Stomach (tissue), 4 donors: ENCODE measurements around the gene GAB1.

Experiments used
- POLR2A ChIP-seq, 4 donors: fragments of 450-650 bp; IDR thresholded peaks; one replicate each; pipeline ENCODE4 v1.6.1; 2016; ENCODE audit warnings: antibody characterized with exemption in 4 of 4, control low read depth in 2 of 4, mild to moderate bottlenecking in 1 of 4, moderate library complexity in 1 of 4
- POLR2AphosphoS5 ChIP-seq, 3 donors: sonication (generic); formaldehyde crosslinking; IDR thresholded peaks; one replicate each; pipeline ENCODE4 v1.6.1; 2016; ENCODE audit warnings: antibody characterized with exemption in 3 of 3
- TF ChIP-seq, protein P1 (sequence below), 7 experiments: fragments of 450-650 bp in 4 of 7; fragments of 200-600 bp in 3 of 7; sonication (generic) in 3 of 7; IDR thresholded peaks; one replicate each; pipeline ENCODE4 v1.5.1; 2016 to 2019; ENCODE audit warnings: antibody characterized with exemption in 7 of 7, control low read depth in 2 of 7, mild to moderate bottlenecking in 1 of 7

DNA sequence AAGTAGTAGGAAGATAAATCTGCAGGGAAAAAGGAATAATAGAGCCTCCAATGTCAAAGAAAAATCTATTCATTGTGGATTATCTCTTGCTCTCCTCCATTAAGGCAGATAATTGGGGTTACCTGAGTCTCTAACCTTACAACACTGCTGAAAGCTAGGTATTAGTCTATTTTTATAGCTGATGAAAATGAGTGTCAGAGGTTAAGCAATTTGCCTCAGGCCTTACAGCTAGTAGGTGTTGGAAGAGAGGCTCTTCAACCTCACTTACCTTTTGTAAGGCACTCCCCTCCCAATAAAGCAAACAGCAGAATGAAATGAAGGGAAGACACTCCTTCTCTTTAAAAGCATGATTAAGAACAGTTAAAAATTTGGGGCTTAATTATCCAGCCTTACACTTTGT is 45.4 kb upstream of the GAB1 start:
- TF ChIP-seq, protein P1, sequence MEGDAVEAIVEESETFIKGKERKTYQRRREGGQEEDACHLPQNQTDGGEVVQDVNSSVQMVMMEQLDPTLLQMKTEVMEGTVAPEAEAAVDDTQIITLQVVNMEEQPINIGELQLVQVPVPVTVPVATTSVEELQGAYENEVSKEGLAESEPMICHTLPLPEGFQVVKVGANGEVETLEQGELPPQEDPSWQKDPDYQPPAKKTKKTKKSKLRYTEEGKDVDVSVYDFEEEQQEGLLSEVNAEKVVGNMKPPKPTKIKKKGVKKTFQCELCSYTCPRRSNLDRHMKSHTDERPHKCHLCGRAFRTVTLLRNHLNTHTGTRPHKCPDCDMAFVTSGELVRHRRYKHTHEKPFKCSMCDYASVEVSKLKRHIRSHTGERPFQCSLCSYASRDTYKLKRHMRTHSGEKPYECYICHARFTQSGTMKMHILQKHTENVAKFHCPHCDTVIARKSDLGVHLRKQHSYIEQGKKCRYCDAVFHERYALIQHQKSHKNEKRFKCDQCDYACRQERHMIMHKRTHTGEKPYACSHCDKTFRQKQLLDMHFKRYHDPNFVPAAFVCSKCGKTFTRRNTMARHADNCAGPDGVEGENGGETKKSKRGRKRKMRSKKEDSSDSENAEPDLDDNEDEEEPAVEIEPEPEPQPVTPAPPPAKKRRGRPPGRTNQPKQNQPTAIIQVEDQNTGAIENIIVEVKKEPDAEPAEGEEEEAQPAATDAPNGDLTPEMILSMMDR (IDR thresholded peaks at IDR 0.05), result no peak
- no peak for TF ChIP-seq POLR2A (IDR thresholded peaks at IDR 0.05)
- no peak for TF ChIP-seq POLR2AphosphoS5 (IDR thresholded peaks at IDR 0.05)
